Activated T-cell treated with anti-CD3 and anti-CD28 coated beads, Interleukin-2, amount 50 U/mL, for 24 hours (primary cell): ENCODE data around the gene SPIRE1.
"Not testable (repeated sequence)": the region's sequence is repeated elsewhere in the genome, so short reads cannot be mapped to it uniquely, and the experiment has no call there.

Experiments
- DNase-seq: peaks from one replicate; pipeline ENCODE4 v3.0.0-alpha.2; 2020
- H3K27ac Mint-ChIP-seq: 2 replicates; pipeline ENCODE4 v1.8.0; 2020; ENCODE audit warnings: mild to moderate bottlenecking, mixed read lengths
- H3K27me3 Mint-ChIP-seq: 2 replicates; pipeline ENCODE4 v1.8.0; 2020; ENCODE audit warnings: mixed read lengths
- H3K36me3 Mint-ChIP-seq: 2 replicates; pipeline ENCODE4 v1.8.0; 2020; ENCODE audit warnings: low read depth, mixed read lengths
- H3K4me1 Mint-ChIP-seq: 2 replicates; pipeline ENCODE4 v1.8.0; 2020; ENCODE audit warnings: low read depth, mixed read lengths
- H3K4me3 Mint-ChIP-seq: 2 replicates; pipeline ENCODE4 v1.8.0; 2020; ENCODE audit warnings: mild to moderate bottlenecking, moderate library complexity, mixed read lengths
- H3K9me3 Mint-ChIP-seq: 2 replicates; pipeline ENCODE4 v1.8.0; 2020; ENCODE audit warnings: mixed read lengths

Gene SPIRE1

GRCh38 chr18:12567849-12568248, 90.1 kb downstream of the SPIRE1 start:
- no peaks in the 10 kb centered on the region for H3K4me1 Mint-ChIP-seq
- peaks cover 13% of the 10 kb centered on the region for H3K27me3 Mint-ChIP-seq
- no peak for DNase-seq
- no peaks in the 10 kb centered on the region for H3K9me3 Mint-ChIP-seq
- H3K27ac Mint-ChIP-seq, result no peak overlapping the region
- H3K4me3 Mint-ChIP-seq, result no peak overlapping the region
- H3K36me3 Mint-ChIP-seq, result no peaks in the 10 kb centered on the region

GRCh38 chr18:12564861-12565260, 93.0 kb downstream of the SPIRE1 start:
- Mint-ChIP-seq H3K27me3 (peaks cover 14% of the 10 kb centered on the region), H3K9me3 (no peaks in the 10 kb centered on the region), H3K4me1 (no peaks in the 10 kb centered on the region), H3K27ac (no peak overlapping the region), H3K36me3 (no peaks in the 10 kb centered on the region), H3K4me3 (no peak overlapping the region)
- DNase-seq, result no peak

DNA sequence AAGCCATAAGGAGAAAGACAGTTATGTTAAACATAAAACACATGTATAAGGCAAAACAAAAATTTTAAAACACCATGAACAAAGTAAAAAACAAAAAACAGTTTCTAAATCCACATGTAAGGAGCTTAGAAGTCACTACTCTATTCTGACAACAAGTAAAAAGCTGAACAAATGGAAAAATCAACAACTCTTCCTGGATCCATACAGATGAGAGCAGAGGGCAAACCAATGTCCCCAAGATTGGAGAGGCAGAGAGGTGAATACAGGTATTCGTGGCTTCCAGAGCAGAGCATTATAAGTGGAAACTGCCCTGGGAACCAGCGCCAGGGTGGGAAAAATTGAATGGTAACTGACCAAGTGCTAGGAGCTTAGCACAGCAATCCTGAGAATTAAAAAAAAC, 93.5 kb downstream of the SPIRE1 start:
- Mint-ChIP-seq H3K9me3 (no peaks in the 10 kb centered on the region), H3K4me3 (no peak overlapping the region), H3K4me1 (no peaks in the 10 kb centered on the region), H3K27me3 (peaks cover 13% of the 10 kb centered on the region), H3K27ac (no peak overlapping the region), H3K36me3 (no peaks in the 10 kb centered on the region)
- no peak for DNase-seq

- not testable (repeated sequence) for H3K36me3 Mint-ChIP-seq, DNase-seq, H3K4me1 Mint-ChIP-seq, H3K4me3 Mint-ChIP-seq, H3K27ac Mint-ChIP-seq, H3K9me3 Mint-ChIP-seq, H3K27me3 Mint-ChIP-seq
Measured at GRCh38 chr18:12560600-12560999, 97.3 kb downstream of the SPIRE1 start.

DNA sequence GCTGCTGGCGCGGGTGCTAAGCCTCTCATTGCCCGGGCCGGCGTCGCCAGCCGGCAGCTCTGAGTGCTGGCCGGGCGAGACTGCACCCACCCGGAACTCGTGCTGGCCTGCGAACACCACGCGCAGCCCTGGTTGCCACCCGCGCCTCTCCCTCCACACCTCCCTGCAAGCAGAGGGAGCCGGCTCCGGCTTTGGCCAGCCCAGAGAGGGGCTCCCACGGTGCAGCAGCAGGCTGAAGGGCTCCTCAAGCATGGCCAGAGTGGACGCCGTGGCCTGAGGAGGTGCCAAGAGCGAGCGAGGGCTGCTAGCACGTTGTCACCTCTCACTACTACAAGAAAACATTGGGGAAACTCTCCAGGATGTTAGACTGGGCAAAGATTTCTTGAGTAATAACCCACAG, 98.6 kb downstream of the SPIRE1 start:
- H3K36me3 Mint-ChIP-seq, result no peaks in the 10 kb centered on the region

DNA sequence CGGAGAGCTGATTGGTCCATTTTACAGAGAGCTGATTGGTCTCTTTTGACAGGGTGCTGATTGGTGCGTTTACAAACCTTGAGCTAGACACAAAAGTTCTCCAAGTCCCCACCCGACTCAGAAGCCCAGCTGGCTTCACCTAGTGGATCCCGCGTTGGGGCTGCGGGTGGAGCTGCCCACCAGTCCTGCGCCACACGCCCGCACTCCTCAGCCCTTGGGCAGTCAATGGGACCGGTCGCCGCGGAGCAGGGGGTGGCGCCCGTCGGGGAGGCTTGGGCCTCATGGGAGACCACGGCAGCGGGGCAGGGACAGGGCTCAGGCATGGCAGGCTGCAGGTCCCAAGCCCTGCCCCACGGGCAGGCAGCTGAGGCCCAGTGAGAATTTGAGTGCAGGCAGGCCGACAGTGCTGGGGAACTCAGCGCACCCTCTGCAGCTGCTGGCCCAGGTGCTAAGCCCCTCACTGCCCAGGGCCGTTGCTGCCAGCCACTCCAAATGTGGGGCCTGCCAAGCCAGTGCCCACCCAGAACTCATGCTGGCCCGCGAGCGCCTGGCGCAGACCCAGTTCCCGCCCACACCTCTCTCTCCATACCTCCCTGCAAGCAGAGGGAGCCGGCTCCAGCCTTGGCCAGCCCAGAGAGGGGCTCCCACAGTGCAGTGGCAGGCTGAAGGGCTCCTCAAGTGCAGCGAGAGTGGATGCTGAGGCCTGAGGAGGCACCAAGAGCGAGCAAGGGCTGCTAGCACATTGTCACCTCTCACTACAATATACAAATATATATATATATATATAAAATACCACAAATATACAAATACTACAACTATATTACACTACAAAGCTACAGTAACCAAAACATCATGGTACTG, 100.7 kb downstream of the SPIRE1 start:
- Mint-ChIP-seq H3K27me3 (peaks cover 6% of the 10 kb centered on the region), H3K9me3 (peaks cover 11% of the 10 kb centered on the region), H3K36me3 (no peaks in the 10 kb centered on the region), H3K4me1 (no peaks in the 10 kb centered on the region), H3K27ac (no peak overlapping the region), H3K4me3 (no peak overlapping the region)
- DNase-seq, result no peak

More for the DNA sequence above, 98.6 kb downstream of the SPIRE1 start:
- H3K27ac Mint-ChIP-seq, result no peak overlapping the region
- H3K4me3 Mint-ChIP-seq, result no peak overlapping the region
- no peak for DNase-seq
- H3K27me3 Mint-ChIP-seq, result peaks cover 7% of the 10 kb centered on the region
- H3K4me1 Mint-ChIP-seq, result no peaks in the 10 kb centered on the region
- H3K9me3 Mint-ChIP-seq, result peaks cover 7% of the 10 kb centered on the region

GRCh38 chr18:12554796-12555388, 103.0 kb downstream of the SPIRE1 start:
- Mint-ChIP-seq H3K4me3 (no peak overlapping the region), H3K4me1 (no peaks in the 10 kb centered on the region), H3K27ac (no peak overlapping the region), H3K27me3 (peaks cover 6% of the 10 kb centered on the region), H3K9me3 (peaks cover 11% of the 10 kb centered on the region), H3K36me3 (no peaks in the 10 kb centered on the region)
- no peak for DNase-seq

- Mint-ChIP-seq H3K9me3 (peaks cover 11% of the 10 kb centered on the region), H3K27me3 (peaks cover 6% of the 10 kb centered on the region), H3K36me3 (no peaks in the 10 kb centered on the region), H3K4me3 (no peak overlapping the region), H3K4me1 (no peaks in the 10 kb centered on the region), H3K27ac (no peak overlapping the region)
- DNase-seq, result no peak
Measured at GRCh38 chr18:12552879-12553242, 105.0 kb downstream of the SPIRE1 start.

DNA sequence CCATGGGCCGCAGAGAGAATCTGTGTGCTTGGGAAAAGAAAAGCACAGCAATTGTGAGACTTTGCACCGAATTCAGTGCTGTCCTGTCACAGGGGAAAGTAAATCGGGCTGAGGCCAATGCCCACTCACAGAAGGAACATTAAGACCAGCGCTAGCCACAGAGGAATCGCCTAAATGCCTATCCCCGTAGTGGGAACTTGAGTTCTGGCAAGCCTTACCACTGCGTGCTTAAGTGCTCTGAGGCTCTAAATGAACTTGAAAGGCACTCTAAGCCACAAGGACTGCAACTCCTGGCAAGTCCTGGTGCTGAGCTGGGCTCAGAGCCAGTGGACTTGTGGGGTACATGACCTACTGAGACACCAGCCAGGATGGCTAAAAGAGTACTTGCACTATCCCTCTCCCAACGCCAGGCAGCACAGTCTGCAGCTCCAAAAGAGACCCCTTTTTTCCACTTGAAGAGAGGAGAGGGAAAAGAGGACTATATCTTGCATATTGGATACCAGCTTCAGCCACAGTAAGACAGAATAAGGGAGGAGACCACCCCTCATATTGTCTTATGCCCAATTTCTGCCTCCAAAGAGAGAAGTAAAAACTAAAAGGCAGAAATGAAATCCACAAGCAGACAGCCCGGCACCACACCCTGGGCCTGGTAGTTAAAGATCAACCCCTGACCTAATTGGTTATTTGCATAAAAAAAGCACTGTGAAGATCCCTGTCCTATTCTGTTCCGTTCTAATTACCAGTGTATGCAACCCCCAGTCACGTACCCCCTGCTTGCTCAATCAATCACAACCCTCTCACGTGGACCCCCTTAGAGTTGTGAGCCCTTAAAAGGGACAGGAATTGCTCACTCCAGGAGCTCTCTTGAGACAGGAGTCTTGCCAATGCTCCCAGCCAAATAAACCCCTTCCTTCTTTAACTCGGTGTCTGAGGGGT, 105.7 kb downstream of the SPIRE1 start:
- H3K27ac Mint-ChIP-seq, H3K27me3 Mint-ChIP-seq, H3K36me3 Mint-ChIP-seq, H3K4me1 Mint-ChIP-seq, H3K4me3 Mint-ChIP-seq, DNase-seq: not testable (repeated sequence)
- H3K9me3 Mint-ChIP-seq, result peaks cover 11% of the 10 kb centered on the region

- H3K27me3 Mint-ChIP-seq, H3K27ac Mint-ChIP-seq, H3K36me3 Mint-ChIP-seq, H3K4me1 Mint-ChIP-seq, DNase-seq, H3K4me3 Mint-ChIP-seq: not testable (repeated sequence)
- peaks cover 11% of the 10 kb centered on the region for H3K9me3 Mint-ChIP-seq
Measured at GRCh38 chr18:12551466-12551865, 106.4 kb downstream of the SPIRE1 start.

GRCh38 chr18:12543697-12544096, 114.2 kb downstream of the SPIRE1 start:
- H3K36me3 Mint-ChIP-seq, result peaks cover 1% of the 10 kb centered on the region
- peaks cover 3% of the 10 kb centered on the region for H3K4me1 Mint-ChIP-seq
- H3K27me3 Mint-ChIP-seq, result no peaks in the 10 kb centered on the region
- H3K9me3 Mint-ChIP-seq, result peaks cover 11% of the 10 kb centered on the region
- H3K4me3 Mint-ChIP-seq, result no peak overlapping the region
- no peak for DNase-seq
- no peak overlapping the region for H3K27ac Mint-ChIP-seq

GRCh38 chr18:12540751-12541150, 117.2 kb downstream of the SPIRE1 start:
- Mint-ChIP-seq H3K4me3 (no peak overlapping the region), H3K27ac (no peak overlapping the region), H3K9me3 (peaks cover 11% of the 10 kb centered on the region), H3K4me1 (peaks cover 3% of the 10 kb centered on the region), H3K27me3 (no peaks in the 10 kb centered on the region), H3K36me3 (peaks cover 1% of the 10 kb centered on the region)
- no peak for DNase-seq

- H3K27ac Mint-ChIP-seq, H3K27me3 Mint-ChIP-seq, H3K36me3 Mint-ChIP-seq, H3K4me1 Mint-ChIP-seq, DNase-seq, H3K4me3 Mint-ChIP-seq: not testable (repeated sequence)
- H3K9me3 Mint-ChIP-seq, result peaks cover 11% of the 10 kb centered on the region
Measured at GRCh38 chr18:12539158-12539557, 118.7 kb downstream of the SPIRE1 start.

DNA sequence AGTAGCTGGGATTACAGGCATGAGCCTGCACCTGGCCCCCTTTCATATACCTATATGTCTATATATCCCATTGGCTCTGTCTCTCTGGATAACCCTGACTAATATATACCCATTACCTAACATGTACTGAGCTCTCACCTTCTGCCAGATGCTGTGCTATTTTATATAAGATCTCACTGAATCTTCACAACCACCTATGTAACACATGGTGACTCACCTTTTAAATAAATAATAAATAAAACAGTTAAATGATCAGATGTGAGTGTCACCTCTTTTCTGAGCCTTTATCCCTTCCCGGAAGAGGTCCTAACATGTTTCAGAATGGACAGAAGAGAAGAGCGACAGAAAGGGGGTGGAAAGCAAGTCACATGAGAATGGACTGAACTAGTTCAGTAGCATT, 123.1 kb downstream of the SPIRE1 start:
- H3K27me3 Mint-ChIP-seq, result no peaks in the 10 kb centered on the region
- H3K4me3 Mint-ChIP-seq, result no peak overlapping the region
- H3K27ac Mint-ChIP-seq, result no peak overlapping the region
- peaks cover under 1% of the 10 kb centered on the region for H3K9me3 Mint-ChIP-seq
- no peaks in the 10 kb centered on the region for H3K36me3 Mint-ChIP-seq
- no peak for DNase-seq
- H3K4me1 Mint-ChIP-seq, result no peaks in the 10 kb centered on the region
